OCI-LY7 (cell line): Measurements from ENCODE around the gene FRMD3.

ENCODE experiments used
- CTCF ChIP-seq: fragments of 200-600 bp; sonication (generic); conservative IDR thresholded peaks from 2 replicates; pipeline ENCODE4 v1.5.1; 2014; ENCODE audit warnings: mild to moderate bottlenecking, antibody characterized with exemption, low read length, moderate library complexity, mixed read lengths
- EZH2phosphoT487 ChIP-seq: fragments of 200-600 bp; sonication (generic); IDR thresholded peaks from 2 replicates; pipeline ENCODE4 v1.6.1; 2018; ENCODE audit warnings: low read depth, borderline replicate concordance, mild to moderate bottlenecking, mixed run types, antibody characterized with exemption, low read length, moderate library complexity, mixed read lengths

- TF ChIP-seq CTCF (no peak), EZH2phosphoT487 (no peak)
Observed at GRCh38 chr9:83388346-83388745, 149.9 kb downstream of the FRMD3 start.
